GM12801 (cell line): ENCODE results near the gene NEK6.

Experiments
- CTCF ChIP-seq: IDR thresholded peaks from one replicate; pipeline ENCODE4 v1.5.1; 2011; ENCODE audit warnings: control low read depth; ENCODE audit not compliant: insufficient read length; ENCODE audit errors: extremely low read depth

NEK6 gene

GRCh38 chr9:124326378-124326777 lies 68.6 kb downstream of the NEK6 start:
- TF ChIP-seq CTCF, result no peak

- no peak for TF ChIP-seq CTCF
Observed at GRCh38 chr9:124327491-124327890, 69.7 kb downstream of the NEK6 start.

GRCh38 chr9:124328285-124328684 lies 70.5 kb downstream of the NEK6 start:
- TF ChIP-seq CTCF, result no peak

- TF ChIP-seq CTCF, result no peak
Observed at GRCh38 chr9:124329206-124329792, 71.5 kb downstream of the NEK6 start.

GRCh38 chr9:124330011-124330697 lies 72.4 kb downstream of the NEK6 start:
- no peak for TF ChIP-seq CTCF

- no peak for TF ChIP-seq CTCF
Observed at GRCh38 chr9:124331580-124331979, 73.8 kb downstream of the NEK6 start.

- no peak for TF ChIP-seq CTCF
Observed at GRCh38 chr9:124332361-124333202, 74.8 kb downstream of the NEK6 start.
